H1 (cell line): Measurements from ENCODE around the gene VPS13A. TPM values are rescaled to one million over a fixed set of nuclear protein-coding genes. Genes with fewer than 3 reads are reported as not detected.

Experiments
- CTCF ChIA-PET: fragments of 300-600 bp; sonication (Branson Sonifier 250); formaldehyde crosslinking; loops from one replicate; lab custom pipeline; 2021; ENCODE audit not compliant: partially characterized antibody; lab: Charles Lee
- POLR2A ChIA-PET: fragments of 300-600 bp; sonication (Branson Sonifier 250); formaldehyde crosslinking; loops from one replicate; lab custom pipeline; 2021; ENCODE audit warnings: inconsistent platforms; ENCODE audit not compliant: partially characterized antibody; lab: Charles Lee
- DNase-seq, 2 experiments: peaks; one replicate each; pipeline versions ENCODE4 v3.0.0 to v3.0.0-alpha.2; 2010 to 2022; ENCODE audit warnings: low spot score in 2 of 2, low read depth in 1 of 2, mixed read lengths in 1 of 2
- FAIRE-seq: peaks from 2 replicates; lab custom pipeline; 2011; peaks lifted over from hg19 to GRCh38; lab: Jason Lieb, UNC
- H2AFZ ChIP-seq: 2 replicates; pipeline ENCODE4 v1.8.1; 2012; ENCODE audit warnings: low read length, inconsistent platforms
- H2AK5ac ChIP-seq: 2 replicates; pipeline ENCODE4 v1.6.1; 2013; ENCODE audit warnings: low read depth, low read length
- H2BK120ac ChIP-seq: replicated peaks from 2 replicates; pipeline ENCODE3; 2013; ENCODE audit warnings: low read depth, low read length, inconsistent platforms
- H2BK12ac ChIP-seq: 2 replicates; pipeline ENCODE4 v1.6.1; 2013; ENCODE audit warnings: low read depth, low read length
- H2BK15ac ChIP-seq: 2 replicates; pipeline ENCODE4 v1.6.1; 2013; ENCODE audit warnings: low read length
- H2BK20ac ChIP-seq: 2 replicates; pipeline ENCODE4 v1.6.1; 2013; ENCODE audit warnings: low read length
- H2BK5ac ChIP-seq: 2 replicates; pipeline ENCODE4 v1.6.1; 2013; ENCODE audit warnings: low read depth, low read length
- H3K14ac ChIP-seq: 2 replicates; pipeline ENCODE4 v1.6.1; 2013; ENCODE audit warnings: inconsistent platforms; ENCODE audit not compliant: insufficient read length
- H3K18ac ChIP-seq: 2 replicates; pipeline ENCODE4 v1.6.1; 2013; ENCODE audit warnings: low read length; ENCODE audit errors: extremely low read depth
- H3K23ac ChIP-seq: 2 replicates; pipeline ENCODE4 v1.6.1; 2013; ENCODE audit warnings: inconsistent platforms; ENCODE audit not compliant: insufficient read length
- H3K23me2 ChIP-seq: 2 replicates; pipeline ENCODE4 v1.6.1; 2013; ENCODE audit warnings: low read depth, low read length
- H3K27ac ChIP-seq: 2 replicates; pipeline ENCODE4 v1.6.1; 2011; ENCODE audit warnings: low read depth, low read length, inconsistent platforms
- H3K27me3 ChIP-seq, 4 experiments: replicated peaks in 1 of 4; 1 replicate in 1 of 4; 2 replicates in 3 of 4; pipeline versions ENCODE4 v1.6.1 to v1.8.1; 2011 to 2013; ENCODE audit warnings: low read length in 3 of 4, mild to moderate bottlenecking in 3 of 4, inconsistent platforms in 2 of 4, mixed read lengths in 2 of 4, moderate library complexity in 1 of 4; ENCODE audit not compliant: control insufficient read depth in 3 of 4, insufficient read depth in 3 of 4; ENCODE audit errors: extremely low read depth in 1 of 4
- H3K36me3 ChIP-seq, 4 experiments: 2 replicates each; pipeline versions ENCODE4 v1.6.1 to v1.8.1; 2011 to 2013; ENCODE audit warnings: mild to moderate bottlenecking in 4 of 4, low read length in 3 of 4, moderate library complexity in 2 of 4, control low read depth in 1 of 4, inconsistent platforms in 1 of 4; ENCODE audit not compliant: insufficient read depth in 4 of 4, control insufficient read depth in 2 of 4
- H3K4ac ChIP-seq: replicated peaks from 2 replicates; pipeline ENCODE3; 2013; ENCODE audit warnings: low read length, low read depth, mixed read lengths, inconsistent platforms; ENCODE audit not compliant: insufficient read length
- H3K4me1 ChIP-seq, 4 experiments: replicated peaks in 1 of 4; 1 replicate in 1 of 4; 2 replicates in 3 of 4; pipeline versions ENCODE4 v1.6.1 to v1.8.1; 2011 to 2013; ENCODE audit warnings: low read length in 3 of 4, inconsistent platforms in 2 of 4, mixed read lengths in 1 of 4; ENCODE audit not compliant: insufficient read depth in 4 of 4, control insufficient read depth in 3 of 4
- H3K4me2 ChIP-seq, 2 experiments: 2 replicates each; pipeline versions ENCODE4 v1.6.1 to v1.8.1; 2011 to 2013; ENCODE audit warnings: low read depth in 2 of 2, low read length in 2 of 2, control low read depth in 1 of 2, inconsistent platforms in 1 of 2, mild to moderate bottlenecking in 1 of 2; ENCODE audit not compliant: insufficient read depth in 1 of 2
- H3K4me3 ChIP-seq, 4 experiments: fragments of 200-600, 300-600 bp in 1 of 4; sonication (generic), shearing (Covaris generic), sonication (Bioruptor Twin) in 1 of 4; 2 replicates each; pipeline versions ENCODE4 v1.5.1 to v1.8.1; 2011 to 2016; ENCODE audit warnings: low read length in 4 of 4, low read depth in 3 of 4, control low read depth in 2 of 4, inconsistent platforms in 2 of 4, mild to moderate bottlenecking in 2 of 4, mixed read lengths in 1 of 4, moderate library complexity in 1 of 4; ENCODE audit not compliant: insufficient read depth in 2 of 4; ENCODE audit errors: extremely low read depth in 1 of 4
- H3K56ac ChIP-seq: replicated peaks from 2 replicates; pipeline ENCODE3; 2013; ENCODE audit warnings: low read depth, mild to moderate bottlenecking, mixed read lengths, low read length, inconsistent platforms; ENCODE audit not compliant: insufficient read length
- H3K79me1 ChIP-seq: 2 replicates; pipeline ENCODE4 v1.6.1; 2013; ENCODE audit warnings: low read depth, low read length, control low read depth
- H3K79me2 ChIP-seq, 2 experiments: 2 replicates each; pipeline versions ENCODE4 v1.6.1 to v1.8.1; 2012 to 2013; ENCODE audit warnings: low read length in 2 of 2, mild to moderate bottlenecking in 2 of 2, inconsistent platforms in 1 of 2; ENCODE audit not compliant: insufficient read depth in 2 of 2, control insufficient read depth in 1 of 2
- H3K9ac ChIP-seq, 4 experiments: replicated peaks in 1 of 4; 1 replicate in 1 of 4; 2 replicates in 3 of 4; pipeline versions ENCODE4 v1.6.1 to v1.8.1; 2011 to 2013; ENCODE audit warnings: low read depth in 3 of 4, low read length in 3 of 4, control low read depth in 2 of 4, mild to moderate bottlenecking in 2 of 4, moderate library complexity in 2 of 4, inconsistent platforms in 1 of 4; ENCODE audit errors: extremely low read depth in 1 of 4
- H3K9me3 ChIP-seq, 2 experiments: 2 replicates each; pipeline versions ENCODE4 v1.6.1 to v1.8.1; 2012 to 2013; ENCODE audit warnings: mild to moderate bottlenecking in 2 of 2, moderate library complexity in 2 of 2, control low read depth in 1 of 2, inconsistent platforms in 1 of 2, low read depth in 1 of 2, low read length in 1 of 2, mixed read lengths in 1 of 2; ENCODE audit not compliant: insufficient read depth in 2 of 2
- H4K20me1 ChIP-seq, 2 experiments: replicated peaks in 1 of 2; 2 replicates each; pipeline versions ENCODE3 to v1.8.1; 2011 to 2013; ENCODE audit warnings: inconsistent platforms in 2 of 2, low read length in 2 of 2, mild to moderate bottlenecking in 1 of 2; ENCODE audit not compliant: insufficient read depth in 2 of 2, control insufficient read depth in 1 of 2
- H4K5ac ChIP-seq: 2 replicates; pipeline ENCODE4 v1.6.1; 2013; ENCODE audit warnings: low read length, low read depth, mixed read lengths, inconsistent platforms; ENCODE audit not compliant: insufficient read length
- H4K8ac ChIP-seq: 2 replicates; pipeline ENCODE4 v1.8.0; 2013; ENCODE audit warnings: mild to moderate bottlenecking, moderate library complexity, low read length, inconsistent platforms; ENCODE audit not compliant: insufficient read depth; ENCODE audit errors: extremely low read depth
- H4K91ac ChIP-seq: replicated peaks from 2 replicates; pipeline ENCODE3; 2013; ENCODE audit warnings: low read length, mixed read lengths, inconsistent platforms; ENCODE audit not compliant: insufficient read length
- KDM5A ChIP-seq: fragments of 200-600 bp; IDR thresholded peaks from 2 replicates; pipeline ENCODE4 v1.7.1; 2012; ENCODE audit warnings: mild to moderate bottlenecking, low read length, inconsistent platforms, mixed read lengths
- WGBS, 2 experiments: shearing (Covaris generic) in 1 of 2; methylation state at CpG; one replicate each; pipeline versions ENCODE4 v1.1.6 to v1.1.7; 2013 to 2015; ENCODE audit warnings: low lambda C conversion rate in 2 of 2, mixed read lengths in 2 of 2, inconsistent platforms in 1 of 2, low coverage in 1 of 2, missing lambda C conversion rate in 1 of 2; ENCODE audit not compliant: insufficient replicate concordance in 2 of 2, insufficient coverage in 1 of 2, insufficient read length in 1 of 2; ENCODE audit errors: extremely low coverage in 1 of 2, missing lambda C conversion rate in 1 of 2; 5-methylcytosine and 5-hydroxymethylcytosine counted together
- polyA plus RNA-seq, 7 experiments: library from polyadenylated mRNA; depleted of rRNA in 3 of 7; stranded (reverse) in 5 of 7; unstranded in 2 of 7; fragments of >200 nt in 5 of 7; fragments of 200-250 nt in 2 of 7; gene quantifications; 1 replicate in 5 of 7; 2 replicates in 1 of 7; 4 replicates in 1 of 7; pipeline versions ENCODE4 v1.2.1 to v1.2.3, GENCODE V29; 2011 to 2013; ENCODE audit warnings: missing spikeins in 2 of 7, mixed read lengths in 2 of 7
- total RNA-seq: library from RNA; stranded (reverse); fragmentation: NEBNext Ultra II Directional; extraction: Animal tissue kit (Norgen Biotek cat#: 25700); gene quantifications from 2 replicates; pipeline ENCODE4 v1.2.1, GENCODE V29; 2021

VPS13A gene
- total and polyA plus RNA-seq, 2 of the 8 experiments (the other 6 are each of a cell fraction or from before 2014, with no cell fraction given): 6.0 to 36.5 TPM

- H3K79me1 ChIP-seq: no peaks in the 10 kb centered on the region
- POLR2A ChIA-PET: no interaction called here
- no peak overlapping the region for H2BK15ac ChIP-seq
- H3K14ac ChIP-seq: no peak overlapping the region
- H4K91ac ChIP-seq: no peak overlapping the region
- H3K4me2 ChIP-seq: no peak overlapping the region
- H3K27me3 ChIP-seq: no peaks in the 10 kb centered on the region
- no peak overlapping the region for H3K23ac ChIP-seq
- H4K20me1 ChIP-seq: no peaks in the 10 kb centered on the region
- CTCF ChIA-PET: interaction anchor here (0.6 to 1.7 kb wide), 4 partner anchors 22 to 294 kb away, joined by 3 to 4 read pairs (median 4); no protein-coding TSS in a partner anchor
- no peak overlapping the region for H3K4me3 ChIP-seq
- H2BK12ac ChIP-seq: no peak overlapping the region
- H3K4me1 ChIP-seq: no peaks in the 10 kb centered on the region
- H4K8ac ChIP-seq: no peak overlapping the region
- no peak overlapping the region for H2BK120ac ChIP-seq
- no peak overlapping the region for H2BK5ac ChIP-seq
- H2AFZ ChIP-seq: no peak overlapping the region
- no peak overlapping the region for H3K56ac ChIP-seq
- H3K9ac ChIP-seq: no peak overlapping the region
- no peak overlapping the region for H2AK5ac ChIP-seq
- no peaks in the 10 kb centered on the region for H3K23me2 ChIP-seq
- H3K9me3 ChIP-seq: no peaks in the 10 kb centered on the region
- no peak overlapping the region for H4K5ac ChIP-seq
- DNase-seq: no peak
- no peak overlapping the region for H3K18ac ChIP-seq
- no peaks in the 10 kb centered on the region for H3K79me2 ChIP-seq
- no peak for FAIRE-seq
- H3K27ac ChIP-seq: no peak overlapping the region
- H3K4ac ChIP-seq: no peak overlapping the region
- no peaks in the 10 kb centered on the region for H3K36me3 ChIP-seq
- no peak overlapping the region for H2BK20ac ChIP-seq
- 94% methylated on average over 7 of the region's 7 CpGs; no CpG with 5 or more reads in 1 of the 2 experiments for WGBS, 2 experiments
- no peak for TF ChIP-seq KDM5A
These were observed 250.1 kb downstream of the VPS13A start for GRCh38 chr9:77427256-77427927.
